Activated naive CD4-positive, alpha-beta T cell treated with anti-CD3 and anti-CD28 coated beads, Interleukin-2, amount 50 U/mL, for 16 hours (primary cell): ENCODE results near the gene TSPAN16.

Experiments used
- DNase-seq: peaks from one replicate; pipeline ENCODE4 v3.0.0-alpha.2; 2020

The TSPAN16 gene, protein sequence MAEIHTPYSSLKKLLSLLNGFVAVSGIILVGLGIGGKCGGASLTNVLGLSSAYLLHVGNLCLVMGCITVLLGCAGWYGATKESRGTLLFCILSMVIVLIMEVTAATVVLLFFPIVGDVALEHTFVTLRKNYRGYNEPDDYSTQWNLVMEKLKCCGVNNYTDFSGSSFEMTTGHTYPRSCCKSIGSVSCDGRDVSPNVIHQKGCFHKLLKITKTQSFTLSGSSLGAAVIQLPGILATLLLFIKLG

DNA sequence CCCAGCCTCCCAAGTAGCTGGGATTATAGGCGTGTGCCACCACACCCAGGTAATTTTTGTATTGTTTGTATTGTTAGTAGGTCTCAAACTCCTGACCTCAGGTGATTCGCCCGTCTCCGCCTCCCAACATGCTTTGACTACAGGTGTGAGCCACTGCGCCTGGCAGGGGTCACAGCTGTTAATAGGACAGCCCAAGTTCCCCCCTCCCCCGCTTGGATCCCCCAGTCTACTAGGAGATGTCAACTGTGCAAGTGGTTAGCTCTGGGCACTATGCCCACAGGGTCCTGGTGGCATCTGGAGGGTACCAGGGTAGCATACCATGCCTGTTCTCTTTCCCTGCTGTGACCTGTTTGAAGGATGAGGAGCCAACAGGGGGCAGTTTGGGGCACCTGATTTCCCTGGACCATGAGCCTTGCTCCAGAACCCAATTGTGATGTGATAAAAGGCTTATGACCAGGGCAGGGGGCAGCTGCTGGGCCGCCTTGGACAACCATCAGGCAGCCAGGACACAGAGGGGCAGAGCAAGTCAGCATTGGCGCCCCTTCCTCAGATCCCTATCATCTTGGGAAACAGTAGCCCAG is at the start of gene TSPAN16:
TSPAN16 (plus strand) TSS at position 496 of the 581 bp plus-strand sequence. CDS start 138 bp downstream, outside the sequence.
- DNase-seq = no peak

DNA sequence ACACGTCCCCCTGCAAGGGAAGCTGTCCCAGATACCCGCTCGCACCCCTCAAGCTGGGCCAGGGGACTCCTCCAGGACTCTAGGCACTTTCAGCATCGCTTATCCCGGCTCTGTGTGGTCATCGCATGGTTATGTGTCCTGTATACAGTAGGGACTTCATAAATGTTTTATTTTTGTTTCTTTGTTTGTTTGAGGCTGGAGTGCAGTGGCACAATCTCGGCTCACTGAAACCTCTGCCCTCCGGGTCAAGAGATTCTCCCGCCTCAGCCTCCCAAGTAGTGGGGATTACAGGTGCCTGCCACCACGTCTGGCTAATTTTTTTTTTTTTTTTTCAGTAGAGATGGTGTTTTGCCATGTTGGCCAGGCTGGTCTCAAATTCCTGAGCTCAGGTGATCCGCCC is 49.0 kb upstream of the TSPAN16 start:
- DNase-seq = no peak

DNA sequence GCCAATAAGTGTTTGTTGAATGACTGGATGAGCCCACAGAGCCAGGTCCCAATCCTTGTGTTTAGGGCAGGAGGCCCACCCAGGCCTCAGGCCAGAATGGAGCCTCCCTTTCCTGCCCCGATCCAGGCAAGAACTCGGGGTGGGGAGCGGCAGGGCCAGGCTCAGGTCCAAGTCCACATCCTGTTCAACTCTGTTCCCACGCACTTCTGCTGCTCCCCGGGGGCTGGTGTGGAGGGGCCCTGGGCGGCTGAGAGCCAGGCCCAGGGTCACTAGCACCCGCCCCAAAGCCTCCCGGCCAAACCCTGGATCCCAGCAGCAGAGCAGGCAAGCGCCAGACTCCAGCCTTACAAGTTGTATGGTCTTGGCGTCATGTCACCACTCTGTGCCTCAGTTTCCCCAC is 48.6 kb upstream of the TSPAN16 start:
- no peak for DNase-seq

DNA sequence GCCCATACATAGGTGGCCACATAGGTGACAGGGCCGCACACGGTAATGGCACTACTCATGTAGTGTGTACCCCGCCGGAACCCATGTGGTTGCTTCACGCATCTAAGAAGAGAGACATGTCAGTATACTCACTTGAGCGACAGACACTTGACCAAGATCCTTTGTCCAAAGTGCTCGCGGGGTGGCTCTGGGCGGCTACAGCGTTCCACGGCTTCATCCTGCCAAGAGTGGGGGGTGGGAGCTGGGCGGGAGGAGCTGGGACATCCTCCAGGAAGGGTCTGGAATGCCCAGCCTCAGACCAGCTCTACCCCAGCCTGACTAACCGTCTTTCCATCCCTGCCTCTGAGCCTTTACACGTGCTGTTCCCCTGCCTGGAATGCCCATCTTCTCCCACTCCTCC is 48.0 kb upstream of the TSPAN16 start:
- no peak for DNase-seq

DNA sequence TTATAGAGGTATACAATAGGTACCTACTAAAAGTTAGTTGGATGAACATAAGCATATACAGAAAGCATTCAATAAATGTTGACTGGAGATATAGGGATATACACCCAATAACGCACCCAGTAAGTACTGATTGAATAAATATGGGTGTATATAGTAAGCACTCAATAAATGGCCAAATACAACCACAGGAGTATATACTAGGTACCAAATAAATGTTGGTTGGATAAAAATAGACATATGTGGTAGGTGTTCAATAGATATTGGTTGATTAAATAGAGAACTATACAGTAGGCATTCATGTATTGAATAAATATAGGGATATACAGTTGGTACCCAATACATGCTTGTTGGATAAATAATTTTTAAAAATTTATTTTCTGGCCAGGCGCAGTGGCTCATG is 47.1 kb upstream of the TSPAN16 start:
- no peak for DNase-seq

DNA sequence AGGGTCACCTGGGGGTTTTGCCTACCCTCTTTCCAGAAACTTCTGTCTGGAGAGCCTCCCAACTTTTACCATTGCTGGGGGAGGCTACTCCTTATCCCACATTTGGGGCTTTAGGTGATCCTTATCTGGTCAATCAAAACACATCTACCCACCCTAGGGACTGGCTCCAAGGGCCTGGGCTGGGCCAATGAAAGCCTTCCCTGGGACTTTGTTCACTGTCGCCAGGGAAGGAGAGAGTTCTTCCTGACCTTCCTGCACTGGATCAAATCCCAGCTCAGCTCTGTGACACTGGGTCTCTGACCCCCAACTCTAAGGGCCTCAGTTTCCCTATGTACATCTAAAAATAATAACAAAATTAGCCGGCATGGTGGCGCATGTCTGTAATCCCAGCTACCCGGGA is 44.7 kb upstream of the TSPAN16 start:
- no peak for DNase-seq

DNA sequence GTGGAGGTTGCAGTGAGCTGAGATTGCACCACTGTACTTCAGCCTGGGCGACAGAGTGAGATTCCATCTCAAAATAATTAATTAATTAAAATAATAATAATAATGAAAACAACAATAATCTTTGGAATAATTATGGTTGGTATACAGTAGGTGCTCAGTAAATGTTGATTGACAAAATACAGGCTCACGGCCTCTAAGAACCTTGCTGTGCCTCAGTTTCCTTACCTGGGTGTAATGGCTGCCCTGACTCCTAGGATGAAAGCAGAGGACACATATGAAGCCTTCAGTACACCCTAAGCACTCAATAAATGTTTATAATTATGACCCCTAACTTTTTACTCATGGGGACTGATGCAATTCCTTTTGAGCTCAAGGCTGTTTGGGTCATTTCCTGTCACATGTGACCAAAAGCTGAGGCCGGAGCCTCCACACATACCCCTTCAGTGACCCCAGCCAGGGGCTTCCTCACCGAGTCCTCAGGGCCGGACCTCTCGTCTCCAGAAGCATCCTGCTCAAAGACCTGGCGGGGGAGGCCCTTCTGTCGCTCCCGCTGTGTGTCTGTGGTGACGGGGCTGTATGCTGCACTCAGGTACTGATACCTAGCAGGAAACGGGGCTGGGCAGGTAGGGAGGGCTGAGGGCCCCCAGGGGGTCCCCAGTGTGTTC is 44.2 kb upstream of the TSPAN16 start:
- DNase-seq = no peak

DNA sequence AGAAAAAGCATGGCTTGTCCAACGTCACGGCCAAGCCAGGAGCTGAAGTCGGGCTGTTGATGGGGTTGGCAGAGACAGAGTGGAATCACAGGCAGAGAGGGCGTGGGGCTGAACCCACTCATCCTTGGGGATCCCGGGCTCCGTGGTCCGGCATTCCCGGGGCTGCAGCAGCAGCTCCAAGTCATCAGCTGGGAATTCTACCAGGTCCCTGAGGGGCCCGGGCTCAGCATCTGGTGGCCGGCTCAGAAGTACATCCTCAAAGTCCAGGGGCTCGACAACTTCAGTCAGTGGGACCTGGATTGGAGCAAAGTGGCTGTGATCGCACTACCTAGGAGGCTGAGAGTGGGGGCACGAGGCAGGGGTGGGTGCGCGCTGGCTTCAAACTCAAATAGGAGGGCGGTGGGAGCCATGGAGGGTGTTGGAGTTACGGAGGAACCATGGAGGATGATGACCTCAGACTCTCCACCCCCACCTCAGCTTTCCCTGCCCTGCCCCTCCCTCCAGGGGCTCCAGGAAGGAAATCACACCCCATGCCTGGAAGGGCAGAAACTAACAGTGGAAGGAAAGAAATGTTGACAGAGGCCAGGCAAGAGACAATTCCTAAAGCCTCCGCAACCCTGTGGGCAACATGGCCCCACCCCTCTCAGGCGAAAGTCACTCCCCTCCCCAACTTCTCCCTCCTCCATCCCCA is 43.1 kb upstream of the TSPAN16 start:
- DNase-seq = no peak

DNA sequence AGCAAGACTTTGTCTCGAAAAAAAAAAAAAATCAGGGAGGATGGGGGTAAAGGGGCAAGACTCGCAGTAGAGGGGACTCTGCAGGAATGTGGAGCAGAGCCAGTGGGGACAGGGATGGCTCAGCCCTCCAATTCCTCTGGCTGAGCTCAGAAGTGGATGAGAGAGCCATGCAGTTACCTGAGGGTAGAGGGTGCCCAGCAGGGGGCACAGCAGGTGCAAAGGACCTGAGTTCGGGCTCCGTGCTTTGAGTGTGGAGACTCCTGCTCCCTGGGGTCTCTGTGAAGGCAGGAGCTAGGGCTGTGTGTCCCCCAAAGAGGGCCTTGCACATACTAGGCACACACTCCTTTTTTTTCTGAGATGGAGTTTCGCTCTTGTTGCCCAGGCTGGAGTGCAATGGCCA is 41.3 kb upstream of the TSPAN16 start:
- no peak for DNase-seq

DNA sequence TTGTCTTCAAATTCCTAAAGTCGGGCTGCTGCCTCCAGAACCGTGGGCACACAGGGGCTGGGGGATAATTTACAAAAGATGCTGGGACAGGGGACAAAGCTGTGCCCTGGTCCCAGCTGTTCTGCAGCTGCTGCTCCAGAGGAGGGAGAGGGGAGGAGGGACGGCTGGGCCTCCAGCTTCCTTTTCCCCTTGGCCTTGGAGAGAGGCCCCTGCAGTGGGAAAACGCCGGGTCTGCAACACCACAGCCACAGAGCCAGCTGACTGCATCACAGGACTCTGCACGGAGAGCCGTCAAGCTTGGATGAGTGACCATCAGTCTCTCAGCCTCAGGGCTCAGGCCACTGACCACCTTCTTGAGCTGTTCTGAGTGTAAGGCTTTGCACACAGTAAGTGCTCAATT is 39.8 kb upstream of the TSPAN16 start:
- DNase-seq = no peak

DNA sequence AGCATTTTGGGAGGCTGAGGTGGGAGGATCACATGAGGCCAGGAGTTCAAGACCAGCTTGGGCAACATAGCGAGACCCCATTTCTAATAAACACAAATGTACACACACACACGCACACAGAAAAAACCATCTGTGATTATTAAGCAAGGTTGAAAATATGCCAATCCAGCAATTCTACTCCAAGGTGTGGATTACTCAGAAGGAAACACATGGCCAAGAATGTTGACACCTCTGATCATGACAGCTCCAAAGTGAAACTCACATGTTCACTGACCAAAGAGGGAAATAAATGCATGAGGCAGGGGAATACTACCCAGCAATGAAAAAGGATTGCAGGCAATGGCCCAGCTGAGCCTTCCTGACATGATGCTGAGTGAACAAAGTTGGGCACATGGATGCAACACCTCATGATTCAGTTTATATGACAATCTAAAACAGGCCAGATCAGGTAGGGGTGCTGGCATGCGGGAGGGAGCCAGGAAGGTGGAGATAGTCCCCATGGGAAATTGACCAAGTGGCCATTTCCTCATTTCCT is 38.0 kb upstream of the TSPAN16 start:
- DNase-seq = no peak

DNA sequence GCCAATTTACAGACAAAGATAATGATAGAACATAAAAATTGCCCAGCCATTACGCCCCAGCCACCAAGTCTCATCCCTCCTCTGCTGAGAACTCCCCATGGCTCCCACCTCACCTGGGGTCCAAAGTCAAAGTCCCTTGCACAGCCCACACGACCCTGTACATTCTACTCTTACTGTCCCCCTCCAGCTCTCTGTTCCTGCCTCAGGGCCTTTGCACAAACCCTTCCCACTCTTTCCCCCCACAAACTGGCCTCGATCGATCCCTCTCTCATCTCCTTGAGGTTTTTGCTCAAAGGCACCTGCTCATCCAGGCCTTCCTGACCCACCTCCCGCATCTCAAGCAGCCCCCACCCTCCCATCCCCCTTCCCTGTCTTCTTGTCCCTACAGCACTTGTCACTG is 35.0 kb upstream of the TSPAN16 start:
- no peak for DNase-seq

DNA sequence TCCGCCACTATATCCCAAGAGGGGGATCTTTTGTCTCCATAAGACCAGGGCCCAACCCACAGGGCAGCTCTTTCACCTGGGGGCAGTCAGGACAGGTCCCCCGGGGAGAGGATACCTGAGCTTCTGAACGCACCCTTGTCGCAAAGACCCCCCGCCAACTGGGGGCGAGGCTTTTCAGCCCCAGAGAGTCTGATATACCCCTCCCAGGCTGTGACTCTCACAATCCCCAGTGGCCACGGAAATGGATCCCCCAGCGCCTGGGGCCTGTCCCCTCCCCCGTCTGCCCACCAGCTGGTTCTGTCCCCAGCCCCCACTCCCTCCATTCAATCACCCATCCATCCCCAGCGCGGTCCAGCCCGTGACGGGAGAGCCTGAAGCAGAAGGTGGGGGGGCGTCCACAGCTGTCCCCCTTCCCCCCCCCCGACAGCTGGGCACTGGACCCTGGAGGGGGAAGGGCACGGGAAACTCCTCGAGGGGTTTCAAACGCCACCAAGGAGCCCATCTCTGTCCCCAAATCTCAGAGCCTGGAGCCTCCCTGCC is 34.5 kb upstream of the TSPAN16 start:
- no peak for DNase-seq

DNA sequence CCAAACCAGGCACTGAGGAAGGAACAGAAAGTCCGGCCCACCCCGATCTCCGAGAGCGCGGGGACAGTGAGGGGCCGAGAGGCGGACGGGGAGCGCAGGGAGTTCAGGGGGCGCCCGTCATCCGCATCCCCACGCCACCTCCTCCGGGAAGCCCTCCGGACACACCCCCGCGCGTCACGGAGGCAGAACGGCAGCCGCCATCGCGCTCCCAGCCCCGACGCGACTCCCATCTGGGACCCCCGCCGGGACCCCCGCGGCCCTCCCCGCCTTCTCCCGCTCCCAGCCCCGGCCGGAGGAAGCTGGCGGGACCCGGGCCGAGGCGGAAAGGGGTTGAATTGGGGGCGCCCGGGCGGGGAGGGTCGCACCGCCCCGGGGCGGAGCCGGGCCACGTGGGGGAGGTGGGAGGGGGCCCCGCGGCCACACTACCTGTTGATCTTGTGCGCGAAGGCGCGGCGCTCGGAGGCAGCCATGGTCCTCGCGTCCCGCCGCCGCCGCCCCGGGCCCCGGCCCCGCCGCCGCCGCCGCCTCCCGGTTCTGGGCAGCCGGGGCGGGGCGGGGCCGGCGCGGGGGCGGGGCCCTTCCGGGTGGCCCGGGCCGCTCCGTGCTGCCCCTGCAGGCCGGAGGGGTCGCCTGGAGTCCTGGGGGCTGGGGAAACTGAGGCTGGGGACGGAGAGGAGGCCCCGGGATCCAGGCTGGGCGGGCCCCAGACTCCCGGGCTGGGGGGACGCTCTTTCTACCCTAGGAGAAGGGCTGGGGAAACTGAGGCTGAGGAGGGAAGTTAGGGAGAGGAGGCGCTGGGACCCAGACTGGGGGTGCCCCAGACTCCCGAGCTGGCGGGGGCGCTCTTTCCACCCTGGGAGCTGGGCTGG is 33.8 kb upstream of the TSPAN16 start, which contains the start of gene DOCK6:
DOCK6 (minus strand) TSS at position 554 of the 869 bp plus-strand sequence; CDS start at position 470, 84 bp downstream.
- DNase-seq = peak; percentile 39

DNA sequence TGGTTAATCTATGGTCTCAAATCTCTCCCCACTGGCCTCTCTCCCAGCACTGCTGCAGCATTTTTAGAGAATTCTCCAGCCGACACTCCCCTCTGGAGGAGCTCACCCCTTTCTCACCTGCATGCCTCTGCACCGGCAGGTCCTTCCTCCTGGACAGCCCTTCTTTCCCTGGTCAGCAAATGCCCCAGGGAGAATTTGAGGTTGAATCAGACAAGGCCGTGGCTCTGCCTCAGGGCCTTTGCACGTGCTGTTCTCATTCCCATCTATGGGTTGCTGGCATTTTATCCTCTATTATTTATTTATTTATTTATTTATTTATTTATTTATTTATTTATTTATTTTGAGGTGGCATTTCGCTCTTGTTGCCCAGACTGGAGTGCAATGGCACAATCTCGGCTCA is 32.2 kb upstream of the TSPAN16 start:
- no peak for DNase-seq

DNA sequence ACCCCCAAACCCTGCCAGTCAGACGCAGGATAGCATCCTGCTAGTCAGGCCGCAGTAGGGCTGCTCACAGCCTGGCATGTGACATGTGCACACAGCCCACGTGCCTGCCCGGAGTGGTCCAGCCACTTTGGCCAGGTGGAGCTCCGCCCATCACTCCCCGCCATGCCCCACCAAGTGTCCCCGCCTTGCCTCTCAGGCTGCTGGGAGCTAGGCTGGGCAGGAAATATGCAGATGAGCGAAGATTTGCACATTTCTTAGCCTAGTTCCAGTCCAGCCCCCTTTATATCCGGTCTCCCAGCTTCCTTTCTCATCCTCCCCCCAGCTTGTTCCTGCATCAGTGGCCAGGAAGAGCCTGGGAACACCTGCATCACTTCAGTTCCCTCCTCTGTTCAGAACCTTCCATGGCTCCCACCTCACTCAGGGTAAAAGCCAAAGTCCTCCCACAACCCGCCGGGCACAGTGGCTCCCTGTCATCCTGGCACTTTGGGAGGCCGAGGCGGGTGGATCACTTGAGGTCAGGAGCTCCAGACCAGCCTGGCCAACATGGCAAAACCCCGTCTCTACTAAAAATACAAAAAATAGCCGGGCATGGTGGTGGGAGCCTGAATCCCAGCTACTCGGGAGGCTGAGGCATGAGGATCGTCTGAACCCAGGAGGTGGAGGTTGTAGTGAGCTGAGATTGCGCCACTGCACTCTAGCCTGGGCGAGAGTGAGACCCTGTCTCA is 31.3 kb upstream of the TSPAN16 start:
- DNase-seq = no peak

DNA sequence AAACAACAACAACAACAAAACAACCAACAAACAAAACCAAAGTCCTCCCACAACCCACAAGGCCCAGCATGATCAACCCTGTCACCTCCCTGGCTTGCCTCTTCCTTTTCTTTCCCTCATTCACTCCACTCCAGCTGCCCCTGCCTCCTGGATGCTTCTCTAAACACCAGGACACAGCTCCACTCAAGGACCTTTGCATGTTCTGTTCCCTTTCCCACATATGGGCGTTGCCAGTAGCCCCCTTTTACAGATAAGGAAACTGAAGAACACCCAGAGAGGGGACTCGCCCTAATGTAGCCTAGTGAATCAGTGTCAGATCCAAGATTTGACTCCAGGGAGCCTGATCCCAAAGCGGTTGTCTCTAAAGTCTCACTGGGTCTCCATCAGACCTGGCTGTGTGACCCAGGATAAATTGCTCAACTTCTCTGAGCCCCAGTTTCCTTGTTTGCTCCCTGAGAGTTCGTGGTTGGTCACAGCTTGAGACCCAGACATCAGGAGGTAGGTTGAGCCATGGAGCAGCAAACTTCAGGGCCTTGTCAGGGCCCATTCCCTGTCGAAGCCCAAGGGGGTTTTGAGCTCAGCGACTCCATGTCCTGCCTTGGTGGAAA is 30.7 kb upstream of the TSPAN16 start:
- no peak for DNase-seq

DNA sequence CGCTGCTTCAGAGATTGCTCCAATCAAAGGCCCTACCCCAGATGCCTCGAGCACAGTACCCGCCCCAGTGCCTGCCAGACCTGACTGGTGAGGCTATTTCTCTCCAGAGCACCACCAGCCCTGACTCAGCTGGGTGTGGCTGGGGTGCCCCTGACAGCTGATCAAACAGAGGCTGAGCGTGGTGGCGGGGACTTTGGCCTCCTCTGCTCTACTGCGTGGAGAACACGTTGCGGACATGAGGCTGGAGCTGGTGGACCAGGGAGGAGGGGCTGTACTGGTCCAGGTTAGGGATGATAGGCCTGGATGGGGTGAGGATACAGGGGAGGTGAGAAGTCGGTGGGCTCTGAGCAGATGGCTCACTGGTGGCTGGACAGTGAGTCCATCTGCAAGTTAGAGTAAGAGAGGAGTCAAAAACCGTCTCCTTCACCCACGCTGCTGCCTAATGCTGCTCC is 30.1 kb upstream of the TSPAN16 start:
- DNase-seq = no peak

DNA sequence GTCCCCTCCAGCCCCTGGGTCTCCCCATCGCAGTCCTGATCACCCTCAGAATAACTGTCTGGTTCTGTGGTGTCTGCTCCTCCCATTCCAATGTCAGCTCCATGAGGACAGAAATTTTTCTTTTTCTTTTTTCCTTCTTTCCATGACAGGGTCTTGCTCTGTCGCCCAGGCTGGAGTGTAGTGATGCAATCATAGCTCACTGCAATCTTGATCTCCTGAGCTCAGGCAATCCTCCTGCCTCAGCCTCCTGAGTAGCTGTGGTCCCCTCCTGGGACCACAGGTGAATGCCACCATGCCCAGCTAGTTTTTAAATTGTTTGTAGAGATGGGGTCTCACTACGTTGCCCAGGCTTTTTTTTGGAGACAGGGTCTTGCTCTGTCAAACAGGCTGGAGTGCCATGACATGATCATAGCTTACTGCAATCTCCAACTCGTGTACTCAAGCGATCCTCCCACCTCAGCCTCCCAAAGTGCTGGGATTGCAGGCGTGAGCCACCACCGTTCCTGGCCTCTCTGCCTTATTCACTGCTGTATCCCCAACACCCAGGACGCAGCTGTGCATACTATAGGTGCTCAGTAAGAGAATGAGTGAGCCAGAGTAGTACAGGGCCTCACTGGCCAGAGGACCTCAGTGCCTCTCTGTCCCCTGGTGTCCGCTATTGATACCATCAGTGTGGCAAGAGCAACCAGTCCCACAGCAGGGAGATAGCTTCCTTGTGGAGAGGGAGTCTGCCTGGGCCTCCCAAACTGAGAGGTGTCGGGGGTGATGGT is 28.5 kb upstream of the TSPAN16 start:
- DNase-seq = no peak

DNA sequence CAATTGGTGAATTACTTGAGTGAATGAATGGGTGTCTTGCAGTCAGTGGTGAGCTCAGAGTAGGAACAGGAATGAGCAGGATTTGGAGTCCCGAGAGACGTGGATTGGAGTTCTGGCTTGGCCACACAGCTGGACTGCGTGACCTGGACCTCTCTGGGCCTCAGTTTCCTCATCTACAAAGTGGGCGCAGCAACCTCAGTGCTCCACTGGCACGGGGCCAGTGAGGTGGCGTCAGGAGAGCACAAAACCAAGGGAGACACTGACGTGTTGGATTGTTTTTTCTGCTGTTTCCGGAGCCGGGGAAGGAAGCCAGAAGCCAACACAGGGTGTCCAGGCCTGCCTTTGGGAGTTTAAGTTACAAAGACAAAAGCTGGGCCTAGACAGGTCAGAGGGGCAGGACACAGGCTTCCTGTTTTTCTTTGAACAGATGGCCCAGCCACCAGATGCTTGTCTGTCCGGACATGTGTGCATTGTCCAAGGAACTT is 27.1 kb upstream of the TSPAN16 start:
- DNase-seq = no peak
